Mononuclear cell (primary cell): ENCODE measurements around the gene BPI. TPM values are rescaled to one million over a fixed set of nuclear protein-coding genes. Genes with fewer than 3 reads are reported as not detected.
"Not testable (repeated sequence)": the region's sequence is repeated elsewhere in the genome, so short reads cannot be mapped to it uniquely, and the experiment has no call there.

Experiments
- H3K27me3 ChIP-seq: 2 replicates; pipeline ENCODE4 v1.6.0; 2011; ENCODE audit warnings: low read length, control low read depth; ENCODE audit not compliant: insufficient read depth
- H3K4me1 ChIP-seq: 2 replicates; pipeline ENCODE4 v1.5.1; 2011; ENCODE audit warnings: mild to moderate bottlenecking, low read length, control low read depth; ENCODE audit not compliant: insufficient read depth
- H3K4me3 ChIP-seq: 2 replicates; pipeline ENCODE4 v1.5.1; 2011; ENCODE audit warnings: mild to moderate bottlenecking, low read length, moderate library complexity
- H3K9me3 ChIP-seq: 2 replicates; pipeline ENCODE4 v1.5.1; 2011; ENCODE audit warnings: low read depth, mild to moderate bottlenecking, control low read depth, low read length
- total RNA-seq: library from RNA; depleted of rRNA; stranded (reverse); fragments of >200 nt; gene quantifications from one replicate; pipeline ENCODE4 v1.2.3, GENCODE V29; 2012

BPI gene
- total RNA-seq, 1 donor = 5.5 TPM

- no peaks in the 10 kb centered on the region for H3K4me1 ChIP-seq
- no peaks in the 10 kb centered on the region for H3K27me3 ChIP-seq
- no peak overlapping the region for H3K4me3 ChIP-seq
- no peaks in the 10 kb centered on the region for H3K9me3 ChIP-seq
These were observed 69.9 kb downstream of the BPI start for GRCh38 chr20:38373898-38374297.

DNA sequence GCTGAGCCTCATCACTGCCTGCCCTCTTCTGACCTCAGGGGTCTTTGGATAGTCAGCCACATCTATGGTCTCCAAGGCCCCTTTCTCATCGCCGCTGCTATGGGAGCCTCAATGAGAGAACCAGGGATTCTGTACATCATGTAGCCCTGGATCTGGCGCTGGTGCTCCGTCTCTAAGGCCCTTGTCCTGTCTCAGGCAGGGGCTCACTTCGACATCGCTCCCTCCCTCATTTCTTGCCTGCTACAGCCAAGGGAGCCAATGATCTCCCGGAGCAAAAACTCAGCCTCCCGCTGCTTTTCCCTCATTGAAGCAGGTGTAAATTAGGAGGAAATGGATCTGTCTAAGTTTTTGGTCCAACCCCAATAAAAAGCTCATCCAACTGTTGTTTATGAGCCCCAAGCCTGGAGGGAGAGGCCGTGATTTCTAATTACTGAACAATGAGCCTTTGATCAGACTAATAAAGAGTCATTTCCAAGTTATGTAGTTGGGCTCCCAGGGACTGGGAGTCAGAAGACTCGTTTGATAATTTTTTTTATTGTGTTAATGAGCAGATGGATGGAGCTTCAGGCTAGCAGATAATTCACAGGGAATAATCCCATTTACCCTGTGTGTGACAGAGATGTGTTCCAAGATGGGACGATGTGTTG lies 73.2 kb downstream of the BPI start:
- Histone ChIP-seq H3K9me3 (no peaks in the 10 kb centered on the region), H3K27me3 (no peaks in the 10 kb centered on the region), H3K4me1 (no peaks in the 10 kb centered on the region), H3K4me3 (no peak overlapping the region)

DNA sequence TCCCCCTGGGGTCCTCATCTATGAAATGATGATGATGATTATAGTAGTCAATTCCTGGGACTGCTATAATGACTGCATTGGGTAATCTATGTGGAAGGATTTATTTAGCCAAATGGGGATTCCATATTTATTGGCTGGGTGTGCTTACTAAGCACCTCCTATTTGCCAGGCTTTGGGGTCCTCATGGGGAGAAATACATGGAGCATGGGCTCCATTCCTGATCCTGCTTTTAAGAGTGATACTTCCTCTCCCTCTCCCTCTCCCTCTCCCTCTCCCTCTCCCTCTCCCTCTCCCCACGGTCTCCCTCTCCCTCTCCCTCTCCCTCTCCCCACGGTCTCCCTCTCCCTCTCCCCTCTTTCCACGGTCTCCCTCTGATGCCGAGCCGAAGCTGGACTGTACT lies 73.9 kb downstream of the BPI start:
- H3K4me1 ChIP-seq, H3K9me3 ChIP-seq, H3K27me3 ChIP-seq, H3K4me3 ChIP-seq: not testable (repeated sequence)

DNA sequence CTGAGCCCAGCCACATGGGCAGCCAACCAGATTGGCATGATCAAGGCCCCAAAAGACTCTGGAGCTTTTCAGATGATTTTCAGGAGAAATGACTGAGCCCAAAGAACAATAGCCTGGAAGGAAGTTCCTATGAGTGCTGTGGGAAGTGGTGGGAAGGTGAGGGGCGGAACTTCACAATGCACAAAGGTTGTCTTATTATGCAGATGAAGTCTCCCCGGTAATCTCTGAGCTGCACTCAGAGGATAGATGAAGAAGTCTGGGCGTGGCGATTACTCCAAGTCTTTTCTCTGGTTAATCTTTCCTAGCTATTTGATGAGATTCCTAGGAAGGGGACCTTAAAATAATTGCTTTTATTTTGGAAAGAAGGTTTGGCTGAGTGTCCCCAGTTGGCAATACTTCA lies 79.2 kb downstream of the BPI start:
- no peaks in the 10 kb centered on the region for H3K27me3 ChIP-seq
- H3K4me1 ChIP-seq = no peaks in the 10 kb centered on the region
- H3K9me3 ChIP-seq = no peaks in the 10 kb centered on the region
- H3K4me3 ChIP-seq = no peak overlapping the region

- no peaks in the 10 kb centered on the region for H3K9me3 ChIP-seq
- no peaks in the 10 kb centered on the region for H3K4me1 ChIP-seq
- H3K4me3 ChIP-seq = no peak overlapping the region
- no peaks in the 10 kb centered on the region for H3K27me3 ChIP-seq
These were observed 82.0 kb downstream of the BPI start for GRCh38 chr20:38386004-38386403.

DNA sequence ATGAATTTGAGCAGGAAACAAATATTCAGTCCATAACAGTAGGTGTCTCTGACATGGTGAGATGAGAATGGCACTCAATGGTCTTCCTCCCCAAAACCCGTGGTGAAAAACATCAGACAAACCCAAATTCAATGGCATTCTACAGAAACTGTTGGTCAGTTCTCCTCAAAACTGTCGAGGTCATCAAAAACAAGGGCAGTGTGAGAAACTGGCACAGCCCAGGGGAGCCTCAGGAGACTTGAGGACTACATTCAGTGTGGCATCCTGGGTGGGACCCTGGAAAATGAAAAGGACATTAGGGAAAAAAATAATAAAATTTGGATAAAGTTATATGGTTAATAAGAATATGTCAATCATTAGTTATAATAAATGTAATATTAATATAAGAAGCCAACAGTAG lies 82.9 kb downstream of the BPI start:
- Histone ChIP-seq H3K4me1 (no peaks in the 10 kb centered on the region), H3K4me3 (no peak overlapping the region), H3K9me3 (no peaks in the 10 kb centered on the region), H3K27me3 (no peaks in the 10 kb centered on the region)

Other genes with a start within 250 kb of the BPI start
- 0.73 TPM for gene TGM2, start 138.9 kb upstream of the BPI start, total RNA-seq
- gene KIAA1755, start 43.4 kb upstream of the BPI start, total RNA-seq = 0.10 TPM
- gene LBP, start 42.3 kb downstream of the BPI start, total RNA-seq = not detected
- 18.6 TPM for gene SNHG17, start 131.2 kb downstream of the BPI start, total RNA-seq
- gene RALGAPB, start 168.7 kb downstream of the BPI start, total RNA-seq = 40.6 TPM